HEK293T (cell line): ENCODE results near the gene WFS1.

Source experiments
- CTBP1 ChIP-seq: fragments of 450-650 bp; IDR thresholded peaks from 2 replicates; pipeline ENCODE4 v1.6.1; 2016; ENCODE audit warnings: borderline replicate concordance
- ELF4 ChIP-seq: fragments of 450-650 bp; IDR thresholded peaks from 2 replicates; pipeline ENCODE4 v1.6.1; 2017; ENCODE audit warnings: antibody characterized with exemption
- SUZ12 ChIP-seq: fragments of 450-650 bp; IDR thresholded peaks from 2 replicates; pipeline ENCODE4 v1.6.1; 2016; ENCODE audit warnings: mild to moderate bottlenecking
- TARDBP ChIP-seq: fragments of 450-650 bp; IDR thresholded peaks from 2 replicates; pipeline ENCODE4 v1.6.1; 2016
- TF ChIP-seq, protein P1 (sequence below): fragments of 450-650 bp; IDR thresholded peaks from 2 replicates; pipeline ENCODE4 v1.6.1; 2016

DNA sequence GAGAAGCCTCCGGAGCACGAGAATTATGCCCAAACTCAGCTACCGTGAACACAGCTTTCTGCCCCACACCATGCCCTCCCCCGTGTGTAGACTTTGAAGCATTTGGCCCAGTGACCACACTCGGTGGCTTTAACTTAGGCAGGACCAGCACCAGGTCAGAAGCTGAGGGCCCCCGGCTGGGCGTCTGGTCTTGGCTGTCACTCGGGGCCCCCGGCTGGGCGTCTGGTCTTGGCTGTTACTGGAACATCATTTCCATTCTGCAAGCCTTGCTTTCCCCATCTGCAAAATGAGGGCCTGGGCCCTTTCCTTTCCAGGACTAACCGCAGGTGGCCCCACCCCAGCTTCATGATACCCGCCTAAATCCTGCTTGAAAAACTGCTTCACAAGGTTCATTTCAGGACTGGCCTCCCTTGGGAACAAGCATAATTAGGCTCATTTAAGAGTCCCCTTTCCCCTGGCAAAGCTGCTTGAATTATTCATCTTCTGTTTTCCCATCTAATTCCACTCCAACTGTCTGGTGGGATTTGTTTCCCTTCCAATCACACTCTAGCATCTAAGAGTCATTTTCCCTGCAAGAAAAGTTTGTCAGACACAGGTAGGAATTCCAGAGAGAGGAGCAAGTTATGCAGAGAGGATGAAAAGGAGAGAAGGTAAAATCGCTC is 82.5 kb downstream of the WFS1 start:
- TF ChIP-seq TARDBP (no peak), SUZ12 (no peak), CTBP1 (no peak), ELF4 (no peak)
- TF ChIP-seq, protein P1, sequence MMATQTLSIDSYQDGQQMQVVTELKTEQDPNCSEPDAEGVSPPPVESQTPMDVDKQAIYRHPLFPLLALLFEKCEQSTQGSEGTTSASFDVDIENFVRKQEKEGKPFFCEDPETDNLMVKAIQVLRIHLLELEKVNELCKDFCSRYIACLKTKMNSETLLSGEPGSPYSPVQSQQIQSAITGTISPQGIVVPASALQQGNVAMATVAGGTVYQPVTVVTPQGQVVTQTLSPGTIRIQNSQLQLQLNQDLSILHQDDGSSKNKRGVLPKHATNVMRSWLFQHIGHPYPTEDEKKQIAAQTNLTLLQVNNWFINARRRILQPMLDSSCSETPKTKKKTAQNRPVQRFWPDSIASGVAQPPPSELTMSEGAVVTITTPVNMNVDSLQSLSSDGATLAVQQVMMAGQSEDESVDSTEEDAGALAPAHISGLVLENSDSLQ = no peak
